GM12878 (cell line): ENCODE data around the gene CAMK2B. TPM values are rescaled to one million over a fixed set of nuclear protein-coding genes. Genes with fewer than 3 reads are reported as not detected.

ENCODE experiments used
- ATAC-seq: fragments of 200-7000 bp; cut with Tn5 transposase; 3 replicates; pipeline ENCODE4 v1.9.1; 2020; ENCODE audit warnings: mild to moderate bottlenecking, moderate library complexity
- BruUV-seq: library from RNA; stranded (reverse); fragments of 400-500 nt; replicated peaks from 2 replicates; lab custom pipeline; 2021; lab: Mats Ljungman, UMichigan
- CTCF ChIA-PET: fragments of 300-600 bp; sonication (Branson Sonifier 250); formaldehyde crosslinking; extraction: SDS; loops from one replicate; lab custom pipeline; 2021; ENCODE audit warnings: inconsistent platforms; lab: Yijun Ruan, JAX
- POLR2A ChIA-PET: fragments of 350-600 bp; formaldehyde crosslinking; extraction: SDS; loops from one replicate; lab custom pipeline; 2021; ENCODE audit warnings: inconsistent platforms; lab: Charles Lee
- RAD21 ChIA-PET: fragments of 300-600 bp; sonication (Branson Sonifier 250); formaldehyde crosslinking; loops from one replicate; lab custom pipeline; 2023; ENCODE audit warnings: antibody characterized with exemption; ENCODE audit not compliant: unreplicated experiment; lab: Charles Lee
- SMC1A ChIA-PET: fragments of 300-600 bp; sonication (Branson Sonifier 250); formaldehyde crosslinking; loops from one replicate; lab custom pipeline; 2023; ENCODE audit not compliant: unreplicated experiment, uncharacterized antibody; lab: Charles Lee
- DNase-seq: peaks from one replicate; pipeline ENCODE4 v3.0.0-alpha.2; 2011; ENCODE audit warnings: low read depth, low spot score
- FAIRE-seq: peaks from 3 replicates; lab custom pipeline; 2011; peaks lifted over from hg19 to GRCh38; lab: Jason Lieb, UNC
- H2AFZ ChIP-seq: 2 replicates; pipeline ENCODE4 v1.6.0; 2011; ENCODE audit warnings: low read depth, low read length, control low read depth; ENCODE audit not compliant: control insufficient read depth
- H3K27ac ChIP-seq: 2 replicates; pipeline ENCODE4 v1.5.1; 2011; ENCODE audit warnings: control low read depth; ENCODE audit not compliant: control insufficient read depth, insufficient read depth
- H3K27me3 ChIP-seq, 2 experiments: replicated peaks in 1 of 2; 2 replicates each; pipeline versions ENCODE4 v1.6.0 to v1.6.1; 2011; ENCODE audit warnings: low read length in 1 of 2; ENCODE audit not compliant: control insufficient read depth in 2 of 2, insufficient read depth in 2 of 2
- H3K36me3 ChIP-seq, 2 experiments: 2 replicates each; pipeline ENCODE4 v1.5.1; 2011; ENCODE audit warnings: low read length in 1 of 2; ENCODE audit not compliant: control insufficient read depth in 2 of 2, insufficient read depth in 2 of 2
- H3K4me1 ChIP-seq: 2 replicates; pipeline ENCODE4 v1.6.1; 2011; ENCODE audit warnings: mild to moderate bottlenecking, low read length, moderate library complexity, mixed read lengths; ENCODE audit not compliant: control insufficient read depth, insufficient read depth
- H3K4me2 ChIP-seq: 2 replicates; pipeline ENCODE4 v1.6.0; 2011; ENCODE audit warnings: control low read depth; ENCODE audit not compliant: control insufficient read depth, insufficient read depth
- H3K4me3 ChIP-seq: fragments of 200-600 bp; sonication (generic); 2 replicates; pipeline ENCODE4 v1.5.1; 2016
- H3K79me2 ChIP-seq: 2 replicates; pipeline ENCODE4 v1.6.0; 2011; ENCODE audit warnings: low read length; ENCODE audit not compliant: control insufficient read depth, insufficient read depth
- H3K9ac ChIP-seq: 2 replicates; pipeline ENCODE4 v1.8.0; 2011; ENCODE audit warnings: low read length, control low read depth, mixed read lengths; ENCODE audit not compliant: control insufficient read depth, insufficient read depth
- H3K9me3 ChIP-seq: replicated peaks from 3 replicates; pipeline ENCODE4 v1.5.1; 2011; ENCODE audit warnings: mild to moderate bottlenecking, low read length; ENCODE audit not compliant: control insufficient read depth, insufficient read depth
- H4K20me1 ChIP-seq: 2 replicates; pipeline ENCODE4 v1.6.0; 2011; ENCODE audit not compliant: control insufficient read depth, insufficient read depth
- EZH2 ChIP-seq: IDR thresholded peaks from 2 replicates; pipeline ENCODE4 v1.6.1; 2012; ENCODE audit warnings: low read depth, mild to moderate bottlenecking, control low read depth, inconsistent platforms, low read length, borderline replicate concordance; ENCODE audit not compliant: control insufficient read depth
- FOS ChIP-seq: IDR thresholded peaks from 3 replicates; pipeline ENCODE4 v1.6.1; 2011; ENCODE audit warnings: borderline replicate concordance; ENCODE audit not compliant: insufficient read length; ENCODE audit errors: extremely low read depth
- HDAC2 ChIP-seq: fragments of 200-600 bp; sonication (generic); IDR thresholded peaks from 2 replicates; pipeline ENCODE4 v1.6.1; 2017
- IKZF1 ChIP-seq: fragments of 450-650 bp; conservative IDR thresholded peaks from 2 replicates; pipeline ENCODE4 v1.6.1; 2017; ENCODE audit warnings: antibody characterized with exemption, mild to moderate bottlenecking
- KDM1A ChIP-seq: fragments of 200-600 bp; sonication (generic); IDR thresholded peaks from 2 replicates; pipeline ENCODE4 v1.6.1; 2016; ENCODE audit warnings: borderline replicate concordance
- MTA2 ChIP-seq: fragments of 450-650 bp; IDR thresholded peaks from 2 replicates; pipeline ENCODE4 v1.6.1; 2016; ENCODE audit warnings: low read depth, mild to moderate bottlenecking, moderate library complexity
- MXI1 ChIP-seq: fragments of 150-350 bp; IDR thresholded peaks from 2 replicates; pipeline ENCODE4 v1.6.1; 2011; ENCODE audit warnings: low read depth, mild to moderate bottlenecking, inconsistent platforms, low read length, improper control_type of control experiment
- NR2C1 ChIP-seq: fragments of 450-650 bp; IDR thresholded peaks from 2 replicates; pipeline ENCODE4 v1.6.1; 2017; ENCODE audit warnings: antibody characterized with exemption, mild to moderate bottlenecking, moderate library complexity
- SREBF2 ChIP-seq: IDR thresholded peaks from 2 replicates; pipeline ENCODE4 v1.6.1; 2012; ENCODE audit warnings: mild to moderate bottlenecking, low read length
- TAF1 ChIP-seq: IDR thresholded peaks from 2 replicates; pipeline ENCODE4 v1.6.1; 2011; ENCODE audit warnings: mild to moderate bottlenecking, low read depth, low read length, borderline replicate concordance
- TARDBP ChIP-seq: IDR thresholded peaks from 2 replicates; pipeline ENCODE4 v1.6.1; 2016; ENCODE audit warnings: borderline replicate concordance
- ZNF207 ChIP-seq: fragments of 450-650 bp; IDR thresholded peaks from 2 replicates; pipeline ENCODE4 v1.6.1; 2014; ENCODE audit warnings: antibody characterized with exemption, mild to moderate bottlenecking, borderline replicate concordance
- ZNF592 ChIP-seq: fragments of 450-650 bp; IDR thresholded peaks from 2 replicates; pipeline ENCODE4 v1.6.1; 2017; ENCODE audit warnings: mild to moderate bottlenecking, moderate library complexity
- WGBS: methylation state at CpG from one replicate; pipeline ENCODE4 v1.1.6; 2016; ENCODE audit warnings: low lambda C conversion rate; ENCODE audit not compliant: insufficient replicate concordance, insufficient coverage; ENCODE audit errors: missing lambda C conversion rate; 5-methylcytosine and 5-hydroxymethylcytosine counted together
- in situ Hi-C: fragments of 300-500 bp; cut with MboI; formaldehyde crosslinking; loops from 9 replicates; pipeline ENCODE4 v1.14.3; 2018; ENCODE audit warnings: mixed read lengths
- intact Hi-C: fragments of 100-400 bp; cut with micrococcal nuclease; formaldehyde crosslinking; loops from one replicate; pipeline ENCODE4 v1.14.2; 2022; ENCODE audit not compliant: unreplicated experiment
- polyA plus RNA-seq, 11 experiments: library from polyadenylated mRNA; depleted of rRNA in 4 of 11; unstranded in 6 of 11; stranded (reverse) in 5 of 11; fragments of >200 nt; fragmentation: Nextera tagmentation in 4 of 11; fragmentation: Illumina TruSeq in 1 of 11; extraction: Ambion mirVana in 4 of 11; extraction: Trizol in 1 of 11; gene quantifications; 1 replicate in 1 of 11; 2 replicates in 10 of 11; pipeline versions ENCODE4 v1.2.1 to v1.2.3, GENCODE V29; 2011 to 2016; ENCODE audit warnings: inconsistent platforms in 2 of 11, missing spikeins in 2 of 11, low read depth in 1 of 11
- total RNA-seq, 4 experiments: library from RNA; depleted of rRNA in 3 of 4; stranded (reverse); fragments of >200 nt in 3 of 4; fragmentation: Illumina TruSeq in 1 of 4; extraction: Trizol in 1 of 4; gene quantifications; 2 replicates each; pipeline versions ENCODE4 v1.2.1 to v1.2.3, GENCODE V29; 2013 to 2021
- TF ChIP-seq, protein P1 (sequence below): fragments of 450-650 bp; IDR thresholded peaks from 2 replicates; pipeline ENCODE4 v1.6.1; 2018; ENCODE audit warnings: borderline replicate concordance, mild to moderate bottlenecking; ENCODE audit not compliant: partially characterized antibody

Gene CAMK2B
- total and polyA plus RNA-seq, 10 of the 15 experiments (the other 5 are each of a cell fraction or from before 2014, with no cell fraction given), result 0.06 to 0.23 (median 0.11) TPM; not detected in 5

- WGBS, result 28% methylated on average over 12 of the region's 12 CpGs
- peaks cover 0 to 6% of the 10 kb centered on the region in 2 experiments; a peak in 3 of 4 replicates for H3K27me3 ChIP-seq
- no peaks in the 10 kb centered on the region for H3K4me1 ChIP-seq
- H3K36me3 ChIP-seq, result no peaks in the 10 kb centered on the region
- no peak overlapping the region for H3K4me3 ChIP-seq
- in situ Hi-C loops (no loop called here), intact Hi-C loops (no loop called here)
- H3K9me3 ChIP-seq, result no peaks in the 10 kb centered on the region
- ATAC-seq (no peak), FAIRE-seq (no peak), DNase-seq (no peak)
- no peak overlapping the region for H3K27ac ChIP-seq
- POLR2A ChIA-PET, result no interaction called here
- no TSS peak for BruUV-seq
- TF ChIP-seq MTA2, result no peak
- no peak for TF ChIP-seq SREBF2
- TF ChIP-seq ZNF592, result no peak
- no peak for TF ChIP-seq IKZF1
- no peak for TF ChIP-seq MXI1
- TF ChIP-seq KDM1A, result no peak
- TF ChIP-seq NR2C1, result no peak
- no peak for TF ChIP-seq TARDBP
- TF ChIP-seq, protein P1, sequence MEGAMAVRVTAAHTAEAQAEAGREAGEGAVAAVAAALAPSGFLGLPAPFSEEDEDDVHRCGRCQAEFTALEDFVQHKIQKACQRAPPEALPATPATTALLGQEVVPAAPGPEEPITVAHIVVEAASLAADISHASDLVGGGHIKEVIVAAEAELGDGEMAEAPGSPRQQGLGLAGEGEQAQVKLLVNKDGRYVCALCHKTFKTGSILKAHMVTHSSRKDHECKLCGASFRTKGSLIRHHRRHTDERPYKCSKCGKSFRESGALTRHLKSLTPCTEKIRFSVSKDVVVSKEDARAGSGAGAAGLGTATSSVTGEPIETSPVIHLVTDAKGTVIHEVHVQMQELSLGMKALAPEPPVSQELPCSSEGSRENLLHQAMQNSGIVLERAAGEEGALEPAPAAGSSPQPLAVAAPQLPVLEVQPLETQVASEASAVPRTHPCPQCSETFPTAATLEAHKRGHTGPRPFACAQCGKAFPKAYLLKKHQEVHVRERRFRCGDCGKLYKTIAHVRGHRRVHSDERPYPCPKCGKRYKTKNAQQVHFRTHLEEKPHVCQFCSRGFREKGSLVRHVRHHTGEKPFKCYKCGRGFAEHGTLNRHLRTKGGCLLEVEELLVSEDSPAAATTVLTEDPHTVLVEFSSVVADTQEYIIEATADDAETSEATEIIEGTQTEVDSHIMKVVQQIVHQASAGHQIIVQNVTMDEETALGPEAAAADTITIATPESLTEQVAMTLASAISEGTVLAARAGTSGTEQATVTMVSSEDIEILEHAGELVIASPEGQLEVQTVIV, result no peak
- no peak for TF ChIP-seq TAF1
- TF ChIP-seq HDAC2, result no peak
- no peak for TF ChIP-seq EZH2
- TF ChIP-seq FOS, result no peak
- TF ChIP-seq ZNF207, result no peak
- H4K20me1 ChIP-seq, result no peaks in the 10 kb centered on the region
- SMC1A ChIA-PET, result no interaction called here
- no peak overlapping the region for H3K9ac ChIP-seq
- CTCF ChIA-PET, result interaction anchor here (0.8 kb wide), 1 partner anchor 86 kb away, joined by 4 read pairs; no protein-coding TSS in a partner anchor
- no peak overlapping the region for H2AFZ ChIP-seq
- RAD21 ChIA-PET, result no interaction called here
- no peaks in the 10 kb centered on the region for H3K79me2 ChIP-seq
- H3K4me2 ChIP-seq, result no peak overlapping the region
Observed at GRCh38 chr7:44290252-44290620, 35.2 kb downstream of the CAMK2B start.
